K562 (cell line): ENCODE measurements around the gene DPT. TPM values are rescaled to one million over a fixed set of nuclear protein-coding genes. Genes with fewer than 3 reads are reported as not detected.

Source experiments
- ATAC-seq: fragments of 200-7000 bp; cut with Tn5 transposase; 3 replicates; pipeline ENCODE4 v1.9.1; 2020; ENCODE audit warnings: moderate library complexity
- BruUV-seq: library from RNA; stranded (reverse); fragments of 400-500 nt; replicated peaks from 2 replicates; lab custom pipeline; 2021; lab: Mats Ljungman, UMichigan
- CTCF ChIA-PET: fragments of 300-600 bp; formaldehyde crosslinking; extraction: SDS; loops from one replicate; lab custom pipeline; 2021; ENCODE audit warnings: low intra/inter-chr PET ratio; lab: Yijun Ruan, JAX
- POLR2A ChIA-PET: fragments of 300-600, 350-650 bp; sonication (Branson Sonifier 250); formaldehyde crosslinking; extraction: SDS; loops from one replicate; lab custom pipeline; 2021; ENCODE audit warnings: antibody characterized with exemption, inconsistent platforms; lab: Yijun Ruan, JAX
- DNase-seq, 4 experiments: peaks; one replicate each; pipeline versions ENCODE4 v3.0.0 to v3.0.0-alpha.2; 2011 to 2018; ENCODE audit warnings: low spot score in 3 of 4, mixed read lengths in 3 of 4; ENCODE audit errors: extremely low read depth in 1 of 4
- FAIRE-seq: peaks from 2 replicates; lab custom pipeline; 2011; peaks lifted over from hg19 to GRCh38; lab: Jason Lieb, UNC
- H2AFZ ChIP-seq: 2 replicates; pipeline ENCODE4 v1.6.0; 2011; ENCODE audit warnings: low read depth, low read length, control low read depth, inconsistent platforms
- H3K27ac ChIP-seq: fragments of 200-600 bp; 3 replicates; pipeline ENCODE4 v1.8.0; 2011; ENCODE audit warnings: low read depth, mild to moderate bottlenecking, control low read depth, inconsistent platforms, low read length, moderate library complexity, mixed read lengths; ENCODE audit errors: extremely low read depth
- H3K27me3 ChIP-seq, 2 experiments: fragments of 300-600 bp in 1 of 2; 2 replicates in 1 of 2; 3 replicates in 1 of 2; pipeline versions ENCODE4 v1.6.0 to v1.8.0; 2011; ENCODE audit warnings: inconsistent platforms in 2 of 2, low read length in 2 of 2, mild to moderate bottlenecking in 1 of 2, mixed read lengths in 1 of 2, moderate library complexity in 1 of 2; ENCODE audit not compliant: control insufficient read depth in 2 of 2, insufficient read depth in 2 of 2
- H3K36me3 ChIP-seq: fragments of 300-600 bp; 3 replicates; pipeline ENCODE4 v1.8.0; 2011; ENCODE audit warnings: mild to moderate bottlenecking, low read length, inconsistent platforms; ENCODE audit not compliant: control insufficient read depth, insufficient read depth
- H3K4me1 ChIP-seq, 2 experiments: fragments of 200-600 bp in 1 of 2; replicated peaks in 1 of 2; 2 replicates in 1 of 2; 3 replicates in 1 of 2; pipeline versions ENCODE4 v1.5.1 to v1.8.0; 2011; ENCODE audit warnings: inconsistent platforms in 2 of 2, low read length in 2 of 2, mild to moderate bottlenecking in 1 of 2, mixed read lengths in 1 of 2, moderate library complexity in 1 of 2; ENCODE audit not compliant: control insufficient read depth in 2 of 2, insufficient read depth in 2 of 2
- H3K4me2 ChIP-seq: 2 replicates; pipeline ENCODE4 v1.6.1; 2011; ENCODE audit warnings: low read length, control low read depth, inconsistent platforms, mixed read lengths; ENCODE audit not compliant: insufficient read depth
- H3K4me3 ChIP-seq: fragments of 200-600 bp; sonication (generic), shearing (Covaris generic); 2 replicates; pipeline ENCODE4 v1.5.1; 2016; ENCODE audit warnings: control low read depth, inconsistent platforms
- H3K79me2 ChIP-seq: fragments of 200-600 bp; 3 replicates; pipeline ENCODE4 v1.8.0; 2011; ENCODE audit warnings: low read length, inconsistent platforms; ENCODE audit not compliant: control insufficient read depth, insufficient read depth
- H3K9ac ChIP-seq, 2 experiments: 2 replicates each; pipeline versions ENCODE4 v1.6.0 to v1.6.1; 2011; ENCODE audit warnings: low read depth in 2 of 2, low read length in 2 of 2, control low read depth in 1 of 2, inconsistent platforms in 1 of 2, mild to moderate bottlenecking in 1 of 2, mixed read lengths in 1 of 2; ENCODE audit not compliant: insufficient read depth in 1 of 2
- H3K9me1 ChIP-seq: one replicate; pipeline ENCODE4 v1.6.0; 2011; ENCODE audit warnings: inconsistent platforms, mild to moderate bottlenecking, low read length, moderate library complexity; ENCODE audit not compliant: control insufficient read depth, insufficient read depth
- H3K9me3 ChIP-seq: replicated peaks from 2 replicates; pipeline ENCODE4 v1.5.1; 2011; ENCODE audit warnings: low read depth, low read length, inconsistent platforms; ENCODE audit not compliant: control insufficient read depth, insufficient read depth
- H4K20me1 ChIP-seq: replicated peaks from 2 replicates; pipeline ENCODE4 v1.6.1; 2011; ENCODE audit warnings: low read length, inconsistent platforms, mixed read lengths; ENCODE audit not compliant: control insufficient read depth, insufficient read depth
- MCM7 ChIP-seq, 2 experiments: fragments of 450-650 bp; IDR thresholded peaks; 2 replicates each; pipeline ENCODE4 v1.6.1; 2016 to 2018
- ZNF778 ChIP-seq: fragments of 450-650 bp; formaldehyde crosslinking; IDR thresholded peaks from 2 replicates; pipeline ENCODE4 v1.4.0; 2020; ENCODE audit warnings: mild to moderate bottlenecking, moderate library complexity
- WGBS: fragments of 100-300 bp; shearing (Covaris generic); methylation state at CpG from one replicate; pipeline ENCODE4 v1.1.6; 2016; ENCODE audit warnings: low coverage, mixed read lengths; ENCODE audit not compliant: insufficient coverage; ENCODE audit errors: missing lambda C conversion rate; 5-methylcytosine and 5-hydroxymethylcytosine counted together
- in situ Hi-C: fragments of 300-500 bp; cut with MboI; formaldehyde crosslinking; loops from 4 replicates; pipeline ENCODE4 v1.15.0; 2018; ENCODE audit warnings: inconsistent platforms, mixed read lengths
- intact Hi-C: fragments of 100-400 bp; cut with micrococcal nuclease; formaldehyde crosslinking; loops from 2 replicates; pipeline ENCODE4 v1.14.2; 2022
- polyA plus RNA-seq, 8 experiments: library from polyadenylated mRNA; depleted of rRNA in 4 of 8; stranded (reverse) in 5 of 8; unstranded in 3 of 8; fragments of >200 nt; fragmentation: Nextera tagmentation in 2 of 8; fragmentation: Illumina TruSeq in 1 of 8; extraction: Ambion mirVana in 2 of 8; extraction: Trizol in 1 of 8; gene quantifications; 2 replicates each; pipeline versions ENCODE4 v1.2.1 to v1.2.3, GENCODE V29; 2011 to 2014; ENCODE audit warnings: inconsistent platforms in 1 of 8, missing spikeins in 1 of 8
- total RNA-seq, 7 experiments: library from RNA; depleted of rRNA in 6 of 7; stranded (reverse); fragments of >200 nt in 6 of 7; fragmentation: Illumina TruSeq in 2 of 7; extraction: Trizol in 2 of 7; gene quantifications; 2 replicates each; pipeline versions ENCODE4 v1.2.1 to v1.2.3, GENCODE V29; 2011 to 2021; ENCODE audit warnings: low replicate concordance in 1 of 7
- TF ChIP-seq, protein P1 (sequence below): fragments of 200-600 bp; sonication (generic); IDR thresholded peaks from one replicate; pipeline ENCODE4 v1.6.1; 2012; ENCODE audit warnings: mild to moderate bottlenecking, low read depth, low read length, inconsistent platforms
- TF ChIP-seq, protein P2 (sequence below): IDR thresholded peaks from 2 replicates; pipeline ENCODE4 v1.6.1; 2016; ENCODE audit warnings: missing genetic modification characterization, missing compliant biosample characterization

Gene DPT
- total and polyA plus RNA-seq, 9 of the 15 experiments (the other 6 are each of a cell fraction or from before 2014, with no cell fraction given), result not detected

DNA sequence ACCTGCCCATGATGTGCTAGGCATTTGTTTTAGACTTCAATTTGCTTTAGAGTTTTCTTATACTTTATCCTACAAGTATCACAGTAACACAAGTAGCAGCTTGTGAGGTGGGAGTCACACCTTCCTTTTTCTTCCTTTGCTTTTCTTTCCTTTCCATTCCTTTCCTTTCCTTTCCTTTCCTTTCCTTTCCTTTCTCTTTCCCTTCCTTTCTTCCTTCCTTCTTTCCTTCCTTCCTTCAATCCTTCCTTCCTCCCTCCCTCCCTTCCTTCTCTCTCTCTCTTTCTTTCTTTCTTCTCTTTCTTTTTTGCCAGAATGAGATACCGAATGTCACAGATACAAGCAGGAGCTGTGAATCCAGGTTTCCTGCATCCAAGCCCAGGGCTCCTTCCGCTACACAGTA is 3.9 kb downstream of the DPT start:
- intact Hi-C loops, result no loop called here
- Histone ChIP-seq H2AFZ (no peak overlapping the region), H3K9ac (no peak overlapping the region), H3K27me3 (peaks cover 6 to 21% of the 10 kb centered on the region in 2 experiments), H3K9me1 (no peaks in the 10 kb centered on the region), H3K4me2 (no peak overlapping the region), H3K36me3 (no peaks in the 10 kb centered on the region), H3K9me3 (no peaks in the 10 kb centered on the region), H4K20me1 (no peaks in the 10 kb centered on the region), H3K27ac (no peak overlapping the region), H3K4me3 (no peak overlapping the region), H3K79me2 (no peaks in the 10 kb centered on the region), H3K4me1 (no peaks in the 10 kb centered on the region)
- no peak for ATAC-seq
- no peak for FAIRE-seq
- CTCF ChIA-PET, result no interaction called here
- POLR2A ChIA-PET, result interaction anchor here (0.6 kb wide), 2 partner anchors 62 to 382 kb away, joined by 3 read pairs; partner anchors contain the start of gene ATP1B1
- no TSS peak for BruUV-seq
- WGBS, result 0% methylated on average over 2 of the region's 2 CpGs
- no peak for TF ChIP-seq ZNF778 (CRISPR knock-in tag)
- TF ChIP-seq, protein P1, sequence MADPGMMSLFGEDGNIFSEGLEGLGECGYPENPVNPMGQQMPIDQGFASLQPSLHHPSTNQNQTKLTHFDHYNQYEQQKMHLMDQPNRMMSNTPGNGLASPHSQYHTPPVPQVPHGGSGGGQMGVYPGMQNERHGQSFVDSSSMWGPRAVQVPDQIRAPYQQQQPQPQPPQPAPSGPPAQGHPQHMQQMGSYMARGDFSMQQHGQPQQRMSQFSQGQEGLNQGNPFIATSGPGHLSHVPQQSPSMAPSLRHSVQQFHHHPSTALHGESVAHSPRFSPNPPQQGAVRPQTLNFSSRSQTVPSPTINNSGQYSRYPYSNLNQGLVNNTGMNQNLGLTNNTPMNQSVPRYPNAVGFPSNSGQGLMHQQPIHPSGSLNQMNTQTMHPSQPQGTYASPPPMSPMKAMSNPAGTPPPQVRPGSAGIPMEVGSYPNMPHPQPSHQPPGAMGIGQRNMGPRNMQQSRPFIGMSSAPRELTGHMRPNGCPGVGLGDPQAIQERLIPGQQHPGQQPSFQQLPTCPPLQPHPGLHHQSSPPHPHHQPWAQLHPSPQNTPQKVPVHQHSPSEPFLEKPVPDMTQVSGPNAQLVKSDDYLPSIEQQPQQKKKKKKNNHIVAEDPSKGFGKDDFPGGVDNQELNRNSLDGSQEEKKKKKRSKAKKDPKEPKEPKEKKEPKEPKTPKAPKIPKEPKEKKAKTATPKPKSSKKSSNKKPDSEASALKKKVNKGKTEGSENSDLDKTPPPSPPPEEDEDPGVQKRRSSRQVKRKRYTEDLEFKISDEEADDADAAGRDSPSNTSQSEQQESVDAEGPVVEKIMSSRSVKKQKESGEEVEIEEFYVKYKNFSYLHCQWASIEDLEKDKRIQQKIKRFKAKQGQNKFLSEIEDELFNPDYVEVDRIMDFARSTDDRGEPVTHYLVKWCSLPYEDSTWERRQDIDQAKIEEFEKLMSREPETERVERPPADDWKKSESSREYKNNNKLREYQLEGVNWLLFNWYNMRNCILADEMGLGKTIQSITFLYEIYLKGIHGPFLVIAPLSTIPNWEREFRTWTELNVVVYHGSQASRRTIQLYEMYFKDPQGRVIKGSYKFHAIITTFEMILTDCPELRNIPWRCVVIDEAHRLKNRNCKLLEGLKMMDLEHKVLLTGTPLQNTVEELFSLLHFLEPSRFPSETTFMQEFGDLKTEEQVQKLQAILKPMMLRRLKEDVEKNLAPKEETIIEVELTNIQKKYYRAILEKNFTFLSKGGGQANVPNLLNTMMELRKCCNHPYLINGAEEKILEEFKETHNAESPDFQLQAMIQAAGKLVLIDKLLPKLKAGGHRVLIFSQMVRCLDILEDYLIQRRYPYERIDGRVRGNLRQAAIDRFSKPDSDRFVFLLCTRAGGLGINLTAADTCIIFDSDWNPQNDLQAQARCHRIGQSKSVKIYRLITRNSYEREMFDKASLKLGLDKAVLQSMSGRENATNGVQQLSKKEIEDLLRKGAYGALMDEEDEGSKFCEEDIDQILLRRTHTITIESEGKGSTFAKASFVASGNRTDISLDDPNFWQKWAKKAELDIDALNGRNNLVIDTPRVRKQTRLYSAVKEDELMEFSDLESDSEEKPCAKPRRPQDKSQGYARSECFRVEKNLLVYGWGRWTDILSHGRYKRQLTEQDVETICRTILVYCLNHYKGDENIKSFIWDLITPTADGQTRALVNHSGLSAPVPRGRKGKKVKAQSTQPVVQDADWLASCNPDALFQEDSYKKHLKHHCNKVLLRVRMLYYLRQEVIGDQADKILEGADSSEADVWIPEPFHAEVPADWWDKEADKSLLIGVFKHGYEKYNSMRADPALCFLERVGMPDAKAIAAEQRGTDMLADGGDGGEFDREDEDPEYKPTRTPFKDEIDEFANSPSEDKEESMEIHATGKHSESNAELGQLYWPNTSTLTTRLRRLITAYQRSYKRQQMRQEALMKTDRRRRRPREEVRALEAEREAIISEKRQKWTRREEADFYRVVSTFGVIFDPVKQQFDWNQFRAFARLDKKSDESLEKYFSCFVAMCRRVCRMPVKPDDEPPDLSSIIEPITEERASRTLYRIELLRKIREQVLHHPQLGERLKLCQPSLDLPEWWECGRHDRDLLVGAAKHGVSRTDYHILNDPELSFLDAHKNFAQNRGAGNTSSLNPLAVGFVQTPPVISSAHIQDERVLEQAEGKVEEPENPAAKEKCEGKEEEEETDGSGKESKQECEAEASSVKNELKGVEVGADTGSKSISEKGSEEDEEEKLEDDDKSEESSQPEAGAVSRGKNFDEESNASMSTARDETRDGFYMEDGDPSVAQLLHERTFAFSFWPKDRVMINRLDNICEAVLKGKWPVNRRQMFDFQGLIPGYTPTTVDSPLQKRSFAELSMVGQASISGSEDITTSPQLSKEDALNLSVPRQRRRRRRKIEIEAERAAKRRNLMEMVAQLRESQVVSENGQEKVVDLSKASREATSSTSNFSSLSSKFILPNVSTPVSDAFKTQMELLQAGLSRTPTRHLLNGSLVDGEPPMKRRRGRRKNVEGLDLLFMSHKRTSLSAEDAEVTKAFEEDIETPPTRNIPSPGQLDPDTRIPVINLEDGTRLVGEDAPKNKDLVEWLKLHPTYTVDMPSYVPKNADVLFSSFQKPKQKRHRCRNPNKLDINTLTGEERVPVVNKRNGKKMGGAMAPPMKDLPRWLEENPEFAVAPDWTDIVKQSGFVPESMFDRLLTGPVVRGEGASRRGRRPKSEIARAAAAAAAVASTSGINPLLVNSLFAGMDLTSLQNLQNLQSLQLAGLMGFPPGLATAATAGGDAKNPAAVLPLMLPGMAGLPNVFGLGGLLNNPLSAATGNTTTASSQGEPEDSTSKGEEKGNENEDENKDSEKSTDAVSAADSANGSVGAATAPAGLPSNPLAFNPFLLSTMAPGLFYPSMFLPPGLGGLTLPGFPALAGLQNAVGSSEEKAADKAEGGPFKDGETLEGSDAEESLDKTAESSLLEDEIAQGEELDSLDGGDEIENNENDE, result no peak
- TF ChIP-seq, protein P2, sequence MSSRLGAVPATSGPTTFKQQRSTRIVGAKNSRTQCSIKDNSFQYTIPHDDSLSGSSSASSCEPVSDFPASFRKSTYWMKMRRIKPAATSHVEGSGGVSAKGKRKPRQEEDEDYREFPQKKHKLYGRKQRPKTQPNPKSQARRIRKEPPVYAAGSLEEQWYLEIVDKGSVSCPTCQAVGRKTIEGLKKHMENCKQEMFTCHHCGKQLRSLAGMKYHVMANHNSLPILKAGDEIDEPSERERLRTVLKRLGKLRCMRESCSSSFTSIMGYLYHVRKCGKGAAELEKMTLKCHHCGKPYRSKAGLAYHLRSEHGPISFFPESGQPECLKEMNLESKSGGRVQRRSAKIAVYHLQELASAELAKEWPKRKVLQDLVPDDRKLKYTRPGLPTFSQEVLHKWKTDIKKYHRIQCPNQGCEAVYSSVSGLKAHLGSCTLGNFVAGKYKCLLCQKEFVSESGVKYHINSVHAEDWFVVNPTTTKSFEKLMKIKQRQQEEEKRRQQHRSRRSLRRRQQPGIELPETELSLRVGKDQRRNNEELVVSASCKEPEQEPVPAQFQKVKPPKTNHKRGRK (tag), result 0 out of 2 replicates have a peak, but pooled peaks have one; percentile 32
- TF ChIP-seq MCM7 (IDR thresholded peaks at IDR 0.05), result 0 out of 4 replicates have a peak, but pooled peaks of 1 of the 2 experiments have one; percentile 33
- no peak for DNase-seq
- in situ Hi-C loops, result no loop called here
